ENCODE data around the gene PEX5L. TPM values are rescaled to one million over a fixed set of nuclear protein-coding genes. Genes with fewer than 3 reads are reported as not detected.
"Not testable (repeated sequence)": the region's sequence is repeated elsewhere in the genome, so short reads cannot be mapped to it uniquely, and the experiment has no call there.

PEX5L gene
- total and polyA plus RNA-seq, 11 donors, result 0.08 to 5.2 (median 0.22) TPM; not detected in 2

DNA sequence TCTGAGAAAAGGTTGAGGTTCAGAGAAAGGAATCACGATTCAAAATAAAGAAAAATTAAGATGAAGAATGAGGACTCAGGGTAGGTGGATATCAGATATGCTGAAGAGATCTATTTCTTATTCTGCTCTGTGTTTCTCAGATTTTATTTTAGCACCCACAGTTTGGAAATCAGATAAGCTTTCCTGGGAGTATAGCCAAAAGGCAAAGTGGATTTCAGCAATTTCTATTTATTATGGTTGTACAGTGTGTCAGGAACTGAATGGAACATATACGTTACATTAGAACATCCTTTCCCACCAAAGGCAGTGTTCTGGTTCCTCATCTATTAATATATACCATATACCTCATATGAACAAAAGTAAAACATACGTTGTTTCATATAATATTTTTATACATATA, 18.9 kb downstream of the PEX5L start:
- no peaks in the 10 kb centered on the region for H3K36me3 ChIP-seq
- WGBS, 4 donors, result 72 to 77% (median 73%) methylated on average over 3 of the region's 3 CpGs
- DNase-seq (no peak), ATAC-seq (no peak)
- H3K27ac ChIP-seq, result no peak overlapping the region
- no peaks in the 10 kb centered on the region for H3K4me1 ChIP-seq
- no peaks in the 10 kb centered on the region for H3K27me3 ChIP-seq
- intact Hi-C loops (cut with DNase I), result no loop called here
- no peak overlapping the region for H3K4me3 ChIP-seq
- TF ChIP-seq POLR2A (IDR thresholded peaks at IDR 0.05), result no peak
- TF ChIP-seq, protein P1, sequence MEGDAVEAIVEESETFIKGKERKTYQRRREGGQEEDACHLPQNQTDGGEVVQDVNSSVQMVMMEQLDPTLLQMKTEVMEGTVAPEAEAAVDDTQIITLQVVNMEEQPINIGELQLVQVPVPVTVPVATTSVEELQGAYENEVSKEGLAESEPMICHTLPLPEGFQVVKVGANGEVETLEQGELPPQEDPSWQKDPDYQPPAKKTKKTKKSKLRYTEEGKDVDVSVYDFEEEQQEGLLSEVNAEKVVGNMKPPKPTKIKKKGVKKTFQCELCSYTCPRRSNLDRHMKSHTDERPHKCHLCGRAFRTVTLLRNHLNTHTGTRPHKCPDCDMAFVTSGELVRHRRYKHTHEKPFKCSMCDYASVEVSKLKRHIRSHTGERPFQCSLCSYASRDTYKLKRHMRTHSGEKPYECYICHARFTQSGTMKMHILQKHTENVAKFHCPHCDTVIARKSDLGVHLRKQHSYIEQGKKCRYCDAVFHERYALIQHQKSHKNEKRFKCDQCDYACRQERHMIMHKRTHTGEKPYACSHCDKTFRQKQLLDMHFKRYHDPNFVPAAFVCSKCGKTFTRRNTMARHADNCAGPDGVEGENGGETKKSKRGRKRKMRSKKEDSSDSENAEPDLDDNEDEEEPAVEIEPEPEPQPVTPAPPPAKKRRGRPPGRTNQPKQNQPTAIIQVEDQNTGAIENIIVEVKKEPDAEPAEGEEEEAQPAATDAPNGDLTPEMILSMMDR (IDR thresholded peaks at IDR 0.05), result no peak
- no peaks in the 10 kb centered on the region for H3K9me3 ChIP-seq

DNA sequence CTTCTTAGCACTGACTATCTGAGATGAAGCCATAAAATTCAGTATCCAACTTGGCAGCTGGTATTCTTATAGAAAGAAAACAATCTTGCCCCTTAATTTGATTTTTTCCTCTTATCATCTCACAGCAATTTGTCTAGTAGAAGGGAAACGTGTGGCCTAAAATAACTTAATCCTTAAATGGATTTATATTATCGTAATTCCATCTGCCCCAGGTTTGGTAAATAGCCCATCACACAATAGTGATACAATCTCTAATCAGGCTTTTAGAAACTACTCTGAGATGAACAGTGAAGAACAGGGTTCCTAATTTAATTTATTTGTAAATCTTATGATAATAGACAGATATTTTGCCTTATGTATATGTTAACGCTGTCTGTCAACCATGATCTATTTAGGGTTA, 24.8 kb downstream of the PEX5L start:
- intact Hi-C loops (cut with DNase I), result no loop called here
- Histone ChIP-seq H3K27me3 (no peaks in the 10 kb centered on the region), H3K4me3 (no peak overlapping the region), H3K4me1 (no peaks in the 10 kb centered on the region), H3K9me3 (peaks cover 0 to 21% (median 13%) of the 10 kb centered on the region in 12 donors), H3K36me3 (no peaks in the 10 kb centered on the region), H3K27ac (no peak overlapping the region)
- ATAC-seq, result no peak
- TF ChIP-seq POLR2A (IDR thresholded peaks at IDR 0.05), result no peak
- TF ChIP-seq, protein P1 (IDR thresholded peaks at IDR 0.05), result no peak
- WGBS, 4 donors, result 74 to 80% (median 76%) methylated on average over 3 of the region's 3 CpGs
- no peak for DNase-seq

DNA sequence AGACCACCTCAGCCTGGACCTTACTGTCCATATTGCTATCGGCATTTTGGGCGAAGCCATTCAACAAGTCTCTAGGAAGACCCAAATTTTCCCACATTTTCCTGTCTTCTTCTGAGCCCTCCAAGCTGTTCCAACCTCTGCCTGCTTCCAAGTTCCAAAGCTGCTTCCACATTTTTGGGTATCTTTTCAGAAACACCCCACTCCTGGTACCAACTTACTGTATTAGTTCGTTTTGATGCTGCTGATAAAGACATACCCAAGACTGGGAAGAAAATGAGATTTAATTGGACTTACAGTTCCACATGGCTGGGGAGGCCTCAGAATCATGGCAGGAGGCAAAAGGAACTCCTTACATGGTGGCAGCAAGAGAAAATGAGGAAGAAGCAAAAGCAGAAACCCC, 28.4 kb downstream of the PEX5L start:
- 80 to 83% (median 83%) methylated on average over 3 of the region's 3 CpGs for WGBS, 4 donors
- intact Hi-C loops (cut with DNase I); H3K27ac ChIP-seq; H3K27me3 ChIP-seq; H3K4me3 ChIP-seq; H3K4me1 ChIP-seq; H3K36me3 ChIP-seq; ATAC-seq; DNase-seq: not testable (repeated sequence)
- H3K9me3 ChIP-seq, result peaks cover 0 to 21% (median 13%) of the 10 kb centered on the region in 12 donors

DNA sequence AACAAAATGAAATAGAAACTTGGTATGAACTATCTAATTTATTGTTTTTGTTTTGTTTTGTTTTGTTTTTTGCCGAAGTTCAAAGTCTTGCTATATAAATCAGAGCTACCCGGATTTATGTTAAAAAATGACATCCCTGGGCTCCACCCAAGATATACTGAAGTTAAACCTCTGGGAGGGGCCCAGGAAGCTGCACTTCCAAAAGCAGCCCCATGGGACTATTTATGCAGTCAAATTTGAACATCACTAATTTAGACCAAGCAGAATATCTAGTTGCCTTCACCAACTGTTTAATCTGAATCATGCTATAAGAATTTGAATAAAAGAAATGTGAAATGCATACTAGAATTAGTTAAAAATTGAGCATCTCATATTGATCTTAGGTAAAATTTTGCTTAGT, 32.2 kb downstream of the PEX5L start:
- Histone ChIP-seq H3K36me3 (no peaks in the 10 kb centered on the region), H3K4me3 (no peak overlapping the region), H3K9me3 (peaks cover 0 to 19% (median 13%) of the 10 kb centered on the region in 12 donors), H3K27me3 (no peaks in the 10 kb centered on the region), H3K4me1 (no peaks in the 10 kb centered on the region), H3K27ac (no peak overlapping the region)
- intact Hi-C loops (cut with DNase I), result no loop called here
- DNase-seq (no peak), ATAC-seq (no peak)
- TF ChIP-seq, protein P1 (IDR thresholded peaks at IDR 0.05), result no peak
- TF ChIP-seq POLR2A (IDR thresholded peaks at IDR 0.05), result no peak
- 82 to 90% (median 84%) methylated on average over 2 of the region's 2 CpGs for WGBS, 4 donors

DNA sequence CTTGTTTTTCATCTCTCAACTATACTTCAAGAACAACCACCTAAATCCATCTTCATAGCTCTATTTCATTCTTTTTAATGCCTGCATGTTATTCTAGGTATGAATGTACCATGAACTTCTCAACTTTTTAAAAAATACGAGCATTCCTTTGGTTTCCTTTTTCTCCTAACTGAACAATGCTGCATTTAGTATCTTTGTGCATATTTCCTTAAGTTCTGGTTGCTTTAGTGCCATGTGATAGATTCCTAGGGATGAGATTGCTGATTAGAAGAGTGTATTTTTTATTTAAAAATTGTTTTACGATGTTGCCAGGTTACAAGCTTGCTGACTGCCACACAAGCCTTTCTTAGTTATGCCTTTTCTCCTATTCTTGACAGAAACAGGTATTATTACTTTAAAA, 34.7 kb downstream of the PEX5L start:
- H3K36me3 ChIP-seq, result no peaks in the 10 kb centered on the region
- WGBS, 4 donors, result 65 to 80% (median 68%) methylated on average over 2 of the region's 2 CpGs
- ATAC-seq (no peak), DNase-seq (no peak)
- H3K27me3 ChIP-seq, result no peaks in the 10 kb centered on the region
- H3K4me1 ChIP-seq, result no peaks in the 10 kb centered on the region
- intact Hi-C loops (cut with DNase I), result no loop called here
- TF ChIP-seq, protein P1 (IDR thresholded peaks at IDR 0.05), result no peak
- no peak for TF ChIP-seq POLR2A (IDR thresholded peaks at IDR 0.05)
- H3K4me3 ChIP-seq, result no peak overlapping the region
- no peak overlapping the region for H3K27ac ChIP-seq
- no peaks in the 10 kb centered on the region for H3K9me3 ChIP-seq

All from heart left ventricle (tissue), 16 donors.